Caco-2 (cell line): ENCODE results near the gene PRKCB. TPM values are rescaled to one million over a fixed set of nuclear protein-coding genes. Genes with fewer than 3 reads are reported as not detected.

Experiments used
- BruUV-seq: library from RNA; stranded (reverse); fragments of 400-500 nt; replicated peaks from 2 replicates; lab custom pipeline; 2021; lab: Mats Ljungman, UMichigan
- CTCF ChIA-PET: fragments of 300-600 bp; sonication (Branson Sonifier 250); formaldehyde crosslinking; loops from one replicate; lab custom pipeline; 2022; ENCODE audit warnings: antibody characterized with exemption; lab: Charles Lee
- POLR2A ChIA-PET: fragments of 300-600 bp; sonication (Branson Sonifier 250); formaldehyde crosslinking; loops from one replicate; lab custom pipeline; 2022; ENCODE audit warnings: antibody characterized with exemption; lab: Charles Lee
- DNase-seq, 2 experiments: peaks; one replicate each; pipeline versions ENCODE4 v3.0.0 to v3.0.0-alpha.2; 2020 to 2022
- H3K27me3 ChIP-seq: replicated peaks from 2 replicates; pipeline ENCODE4 v1.6.0; 2011; ENCODE audit warnings: low read length; ENCODE audit not compliant: control insufficient read depth, insufficient read depth
- H3K36me3 ChIP-seq: 2 replicates; pipeline ENCODE4 v1.5.1; 2011; ENCODE audit warnings: low read length; ENCODE audit not compliant: control insufficient read depth, insufficient read depth
- H3K4me1 ChIP-seq: fragments of 250-450 bp; sonication (Bioruptor Pico); 2 replicates; pipeline ENCODE4 v1.5.1; 2020; ENCODE audit warnings: mild to moderate bottlenecking
- H3K4me3 ChIP-seq: 2 replicates; pipeline ENCODE4 v1.5.1; 2011; ENCODE audit warnings: low read depth, mild to moderate bottlenecking, control low read depth, low read length
- H3K9me3 ChIP-seq: fragments of 250-450 bp; sonication (Bioruptor Pico); 2 replicates; pipeline ENCODE4 v1.5.1; 2020; ENCODE audit warnings: mild to moderate bottlenecking, moderate library complexity
- H3K27ac Mint-ChIP-seq: one replicate; pipeline ENCODE4 v1.8.0; 2022; ENCODE audit warnings: mixed read lengths; ENCODE audit not compliant: unreplicated experiment
- H3K27me3 Mint-ChIP-seq: one replicate; pipeline ENCODE4 v1.8.0; 2022; ENCODE audit warnings: mixed read lengths; ENCODE audit not compliant: insufficient read depth, unreplicated experiment
- H3K36me3 Mint-ChIP-seq: one replicate; pipeline ENCODE4 v1.8.0; 2022; ENCODE audit warnings: mild to moderate bottlenecking, mixed read lengths; ENCODE audit not compliant: insufficient read depth, unreplicated experiment
- H3K4me1 Mint-ChIP-seq: one replicate; pipeline ENCODE4 v1.8.0; 2022; ENCODE audit warnings: low read depth, mixed read lengths; ENCODE audit not compliant: unreplicated experiment
- H3K4me3 Mint-ChIP-seq: one replicate; pipeline ENCODE4 v1.8.0; 2022; ENCODE audit warnings: mild to moderate bottlenecking, moderate library complexity, mixed read lengths; ENCODE audit not compliant: unreplicated experiment
- H3K9me3 Mint-ChIP-seq: one replicate; pipeline ENCODE4 v1.8.0; 2022; ENCODE audit warnings: mixed read lengths; ENCODE audit not compliant: unreplicated experiment
- CTCF ChIP-seq, 2 experiments: fragments of 200-600 bp in 1 of 2; IDR thresholded peaks; 1 replicate in 1 of 2; 2 replicates in 1 of 2; pipeline versions ENCODE4 v1.5.1 to v1.8.0; 2011 to 2022; ENCODE audit warnings: antibody characterized with exemption in 1 of 2, control low read depth in 1 of 2, inconsistent platforms in 1 of 2, low read depth in 1 of 2, low read length in 1 of 2, mild to moderate bottlenecking in 1 of 2, moderate library complexity in 1 of 2; ENCODE audit not compliant: insufficient read depth in 1 of 2, severe bottlenecking in 1 of 2, unreplicated experiment in 1 of 2
- intact Hi-C: fragments of 100-400 bp; cut with micrococcal nuclease; formaldehyde crosslinking; loops from one replicate; pipeline ENCODE4 v1.10.0; 2022; ENCODE audit not compliant: unreplicated experiment
- total RNA-seq: library from RNA; stranded (reverse); gene quantifications from 2 replicates; pipeline ENCODE4 v1.2.3, GENCODE V29; 2022

The PRKCB gene
- total RNA-seq, 1 experiment from 2014 or later, result not detected

GRCh38 chr16:24141466-24141865 lies 305.7 kb downstream of the PRKCB start:
- Mint-ChIP-seq H3K27ac (no peak overlapping the region), H3K9me3 (no peaks in the 10 kb centered on the region), H3K4me3 (no peak overlapping the region), H3K36me3 (no peaks in the 10 kb centered on the region), H3K27me3 (peaks cover 6% of the 10 kb centered on the region), H3K4me1 (no peaks in the 10 kb centered on the region)
- Histone ChIP-seq H3K4me1 (no peaks in the 10 kb centered on the region), H3K36me3 (no peaks in the 10 kb centered on the region), H3K9me3 (no peaks in the 10 kb centered on the region), H3K4me3 (no peak overlapping the region), H3K27me3 (no peaks in the 10 kb centered on the region)
- intact Hi-C loops, result no loop called here
- ChIA-PET CTCF (no interaction called here), POLR2A (no interaction called here)
- BruUV-seq, result no TSS peak
- no peak for DNase-seq
- TF ChIP-seq CTCF (IDR thresholded peaks at IDR 0.05; ENCODE audit: insufficient read depth in 1 of 2, low read depth in 1 of 2, low read length in 1 of 2, severe bottlenecking in 1 of 2, unreplicated experiment in 1 of 2), result no peak

- no peaks in the 10 kb centered on the region for H3K9me3 Mint-ChIP-seq
Measured at GRCh38 chr16:24141917-24142316, 306.1 kb downstream of the PRKCB start.

DNA sequence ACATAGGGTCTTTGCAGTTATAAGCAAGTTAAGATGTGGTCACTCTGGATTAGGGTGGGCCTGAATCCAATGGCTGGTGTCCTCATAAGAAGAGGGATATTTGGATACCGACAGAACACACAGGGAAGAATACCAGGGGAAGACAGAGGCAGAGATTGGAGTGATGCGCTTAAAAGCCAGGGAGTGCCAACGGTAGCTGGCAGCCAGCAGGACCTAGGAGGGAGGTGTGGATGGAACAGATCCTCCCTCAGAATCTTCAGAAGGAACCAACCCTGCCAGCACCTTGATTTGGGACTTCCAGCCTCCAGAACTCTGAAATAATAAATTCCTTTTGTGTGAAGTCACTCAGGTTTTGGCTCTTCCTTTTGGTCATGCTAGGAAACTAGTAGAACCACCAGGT lies 310.1 kb downstream of the PRKCB start:
- Histone ChIP-seq H3K4me1 (no peaks in the 10 kb centered on the region), H3K4me3 (no peak overlapping the region), H3K9me3 (no peaks in the 10 kb centered on the region), H3K36me3 (no peaks in the 10 kb centered on the region), H3K27me3 (no peaks in the 10 kb centered on the region)
- Mint-ChIP-seq H3K27me3 (peaks cover 6% of the 10 kb centered on the region), H3K4me3 (no peak overlapping the region), H3K4me1 (no peaks in the 10 kb centered on the region), H3K27ac (no peak overlapping the region), H3K36me3 (no peaks in the 10 kb centered on the region), H3K9me3 (no peaks in the 10 kb centered on the region)
- POLR2A ChIA-PET, result no interaction called here
- CTCF ChIA-PET, result no interaction called here
- no peak for TF ChIP-seq CTCF (IDR thresholded peaks at IDR 0.05; ENCODE audit: insufficient read depth in 1 of 2, low read depth in 1 of 2, low read length in 1 of 2, severe bottlenecking in 1 of 2, unreplicated experiment in 1 of 2)
- intact Hi-C loops, result no loop called here
- DNase-seq, result no peak
- no TSS peak for BruUV-seq

More at GRCh38 chr16:24141917-24142316, 306.1 kb downstream of the PRKCB start:
- Mint-ChIP-seq H3K27ac (no peak overlapping the region), H3K4me3 (no peak overlapping the region), H3K27me3 (peaks cover 6% of the 10 kb centered on the region), H3K4me1 (no peaks in the 10 kb centered on the region), H3K36me3 (no peaks in the 10 kb centered on the region)
- Histone ChIP-seq H3K9me3 (no peaks in the 10 kb centered on the region), H3K4me3 (no peak overlapping the region), H3K4me1 (no peaks in the 10 kb centered on the region), H3K36me3 (no peaks in the 10 kb centered on the region), H3K27me3 (no peaks in the 10 kb centered on the region)
- BruUV-seq, result no TSS peak
- CTCF ChIA-PET, result no interaction called here
- POLR2A ChIA-PET, result no interaction called here
- intact Hi-C loops, result no loop called here
- no peak for TF ChIP-seq CTCF (IDR thresholded peaks at IDR 0.05; ENCODE audit: insufficient read depth in 1 of 2, low read depth in 1 of 2, low read length in 1 of 2, severe bottlenecking in 1 of 2, unreplicated experiment in 1 of 2)
- no peak for DNase-seq
